VCaP (cell line): ENCODE results near the gene APOC4.
"Not testable (repeated sequence)": the region's sequence is repeated elsewhere in the genome, so short reads cannot be mapped to it uniquely, and the experiment has no call there.

Experiments used
- H3K27ac ChIP-seq: fragments of 450-650 bp; 2 replicates; pipeline ENCODE4 v1.5.1; 2017
- CTCF ChIP-seq: fragments of 450-650 bp; conservative IDR thresholded peaks from 2 replicates; pipeline ENCODE4 v1.5.1; 2017; ENCODE audit warnings: mild to moderate bottlenecking, moderate library complexity

APOC4 gene

DNA sequence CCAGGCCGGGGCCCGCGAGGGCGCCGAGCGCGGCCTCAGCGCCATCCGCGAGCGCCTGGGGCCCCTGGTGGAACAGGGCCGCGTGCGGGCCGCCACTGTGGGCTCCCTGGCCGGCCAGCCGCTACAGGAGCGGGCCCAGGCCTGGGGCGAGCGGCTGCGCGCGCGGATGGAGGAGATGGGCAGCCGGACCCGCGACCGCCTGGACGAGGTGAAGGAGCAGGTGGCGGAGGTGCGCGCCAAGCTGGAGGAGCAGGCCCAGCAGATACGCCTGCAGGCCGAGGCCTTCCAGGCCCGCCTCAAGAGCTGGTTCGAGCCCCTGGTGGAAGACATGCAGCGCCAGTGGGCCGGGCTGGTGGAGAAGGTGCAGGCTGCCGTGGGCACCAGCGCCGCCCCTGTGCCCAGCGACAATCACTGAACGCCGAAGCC, 33.2 kb upstream of the APOC4 start:
- no peak overlapping the region for H3K27ac ChIP-seq
- no peak for TF ChIP-seq CTCF

DNA sequence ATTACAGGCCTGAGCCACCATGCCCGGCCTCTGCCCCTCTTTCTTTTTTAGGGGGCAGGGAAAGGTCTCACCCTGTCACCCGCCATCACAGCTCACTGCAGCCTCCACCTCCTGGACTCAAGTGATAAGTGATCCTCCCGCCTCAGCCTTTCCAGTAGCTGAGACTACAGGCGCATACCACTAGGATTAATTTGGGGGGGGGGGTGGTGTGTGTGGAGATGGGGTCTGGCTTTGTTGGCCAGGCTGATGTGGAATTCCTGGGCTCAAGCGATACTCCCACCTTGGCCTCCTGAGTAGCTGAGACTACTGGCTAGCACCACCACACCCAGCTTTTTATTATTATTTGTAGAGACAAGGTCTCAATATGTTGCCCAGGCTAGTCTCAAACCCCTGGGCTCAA, 32.3 kb upstream of the APOC4 start:
- no peak overlapping the region for H3K27ac ChIP-seq
- TF ChIP-seq CTCF = no peak

DNA sequence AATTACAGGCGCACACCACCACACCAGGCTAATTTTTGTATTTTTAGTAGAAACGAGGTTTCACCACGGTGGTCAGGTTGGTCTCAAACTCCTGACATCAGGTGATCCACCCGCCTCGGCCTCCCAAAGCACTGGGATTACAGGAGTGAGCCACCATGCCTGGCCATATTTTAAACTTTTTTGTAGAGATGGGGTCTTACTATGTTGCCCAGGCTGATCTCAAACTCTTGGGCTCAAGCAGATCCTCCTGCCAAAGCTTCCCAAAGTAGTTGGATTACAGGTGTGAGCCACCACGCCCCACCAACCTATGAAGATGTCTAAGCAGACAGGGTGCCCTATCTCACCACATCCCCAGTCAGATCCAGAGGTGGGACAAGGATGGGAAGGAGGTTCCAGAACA, 30.1 kb upstream of the APOC4 start:
- not testable (repeated sequence) for H3K27ac ChIP-seq

- TF ChIP-seq CTCF = no peak
- no peak overlapping the region for H3K27ac ChIP-seq
Measured at GRCh38 chr19:44912854-44913253, 29.2 kb upstream of the APOC4 start.

GRCh38 chr19:44913512-44914432, 28.3 kb upstream of the APOC4 start:
- H3K27ac ChIP-seq = peak overlapping the region; percentile 78; the same call in 1 of the 2 replicates

GRCh38 chr19:44914433-44915206, 27.4 kb upstream of the APOC4 start, which contains the start of gene APOC1:
TSS of gene APOC1 (plus strand) at chr19:44914608. CDS start at chr19:44914892, 284 bp downstream.
- H3K27ac ChIP-seq = peak within 1 kb of the TSS; percentile 78; the same call in 1 of the 2 replicates

DNA sequence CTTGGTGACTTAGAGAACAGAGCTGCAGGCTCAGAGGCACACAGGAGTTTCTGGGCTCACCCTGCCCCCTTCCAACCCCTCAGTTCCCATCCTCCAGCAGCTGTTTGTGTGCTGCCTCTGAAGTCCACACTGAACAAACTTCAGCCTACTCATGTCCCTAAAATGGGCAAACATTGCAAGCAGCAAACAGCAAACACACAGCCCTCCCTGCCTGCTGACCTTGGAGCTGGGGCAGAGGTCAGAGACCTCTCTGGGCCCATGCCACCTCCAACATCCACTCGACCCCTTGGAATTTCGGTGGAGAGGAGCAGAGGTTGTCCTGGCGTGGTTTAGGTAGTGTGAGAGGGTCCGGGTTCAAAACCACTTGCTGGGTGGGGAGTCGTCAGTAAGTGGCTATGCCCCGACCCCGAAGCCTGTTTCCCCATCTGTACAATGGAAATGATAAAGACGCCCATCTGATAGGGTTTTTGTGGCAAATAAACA, 17.8 kb upstream of the APOC4 start:
- no peak for TF ChIP-seq CTCF
- H3K27ac ChIP-seq = no peak overlapping the region

DNA sequence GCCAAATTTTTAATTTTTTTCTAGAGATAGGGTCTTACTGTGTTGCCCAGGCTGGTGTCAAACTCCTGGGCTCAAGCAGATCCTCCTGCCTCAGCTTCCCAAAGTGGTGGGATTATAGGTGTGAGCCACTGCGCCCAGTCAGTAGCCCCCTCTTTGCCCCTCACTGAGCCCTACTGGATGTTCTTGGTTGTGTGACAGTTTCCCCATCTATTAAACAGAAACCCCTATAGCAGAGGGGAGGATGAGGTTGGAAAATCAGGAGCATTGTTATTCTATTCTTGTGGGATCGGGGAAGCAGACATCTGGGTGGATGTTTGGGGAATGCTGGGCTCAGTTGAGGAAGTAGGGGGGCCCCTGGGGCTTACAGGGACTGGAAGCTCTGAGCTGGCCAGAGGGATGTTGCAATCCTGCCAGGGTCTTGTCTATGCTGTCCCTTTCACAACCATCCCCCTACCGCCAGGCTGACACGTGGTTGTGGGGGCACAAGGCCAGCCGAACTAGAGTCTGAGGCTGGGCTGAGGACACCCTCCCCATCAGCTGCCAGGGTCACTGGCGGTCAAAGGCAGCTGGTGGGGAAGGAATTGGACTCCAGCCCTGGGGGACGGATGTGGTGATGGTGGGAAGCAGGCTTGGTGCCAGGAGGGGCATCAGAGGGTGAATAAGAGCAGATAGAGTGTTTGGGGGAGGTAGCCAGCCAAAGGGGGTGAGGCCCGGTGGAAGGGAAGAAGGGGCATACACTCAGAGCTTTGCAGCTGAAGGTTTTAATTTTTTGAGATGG, 16.7 kb upstream of the APOC4 start:
- H3K27ac ChIP-seq = no peak overlapping the region
- TF ChIP-seq CTCF = no peak

DNA sequence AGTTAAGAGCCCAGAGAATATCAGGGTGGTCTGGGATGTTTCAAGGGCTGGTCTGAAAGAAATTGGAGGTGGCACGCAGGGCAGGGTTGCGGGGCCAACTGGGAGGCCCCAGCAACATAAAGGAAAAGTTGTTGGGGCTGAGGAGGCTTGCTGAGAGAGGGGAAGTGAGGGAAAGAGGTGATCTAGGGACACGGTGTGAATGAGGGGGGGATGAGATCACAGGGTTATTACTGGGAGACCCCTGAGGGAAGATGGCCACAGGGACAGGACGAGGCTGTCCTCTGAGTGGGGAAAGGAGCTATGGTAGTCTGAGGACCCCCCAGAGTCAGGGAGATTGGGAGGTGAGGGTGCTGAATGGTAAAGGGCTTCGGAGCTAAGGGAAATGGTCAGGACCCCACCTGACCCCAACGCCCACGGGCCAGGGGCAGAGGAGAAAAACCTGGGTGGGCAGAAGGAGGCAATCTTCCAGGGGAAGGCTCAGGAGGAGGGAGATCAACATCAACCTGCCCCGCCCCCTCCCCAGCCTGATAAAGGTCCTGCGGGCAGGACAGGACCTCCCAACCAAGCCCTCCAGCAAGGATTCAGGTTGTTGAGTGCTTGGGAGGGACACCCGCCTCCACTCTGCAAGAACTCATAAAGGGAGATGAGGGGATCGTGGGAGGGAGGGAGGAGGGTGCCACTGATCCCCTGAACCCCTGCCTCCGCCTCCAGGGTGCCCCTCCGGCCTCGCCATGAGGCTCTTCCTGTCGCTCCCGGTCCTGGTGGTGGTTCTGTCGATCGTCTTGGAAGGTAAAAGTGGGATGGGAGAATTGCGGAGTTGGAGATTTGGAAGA, 15.6 kb upstream of the APOC4 start:
- not testable (repeated sequence) for H3K27ac ChIP-seq
